ENCODE results near the gene CTSH.
A peak's percentile ranks its signal among the peaks of the same experiment; 100 is the strongest.

CTSH gene, protein sequence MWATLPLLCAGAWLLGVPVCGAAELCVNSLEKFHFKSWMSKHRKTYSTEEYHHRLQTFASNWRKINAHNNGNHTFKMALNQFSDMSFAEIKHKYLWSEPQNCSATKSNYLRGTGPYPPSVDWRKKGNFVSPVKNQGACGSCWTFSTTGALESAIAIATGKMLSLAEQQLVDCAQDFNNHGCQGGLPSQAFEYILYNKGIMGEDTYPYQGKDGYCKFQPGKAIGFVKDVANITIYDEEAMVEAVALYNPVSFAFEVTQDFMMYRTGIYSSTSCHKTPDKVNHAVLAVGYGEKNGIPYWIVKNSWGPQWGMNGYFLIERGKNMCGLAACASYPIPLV

DNA sequence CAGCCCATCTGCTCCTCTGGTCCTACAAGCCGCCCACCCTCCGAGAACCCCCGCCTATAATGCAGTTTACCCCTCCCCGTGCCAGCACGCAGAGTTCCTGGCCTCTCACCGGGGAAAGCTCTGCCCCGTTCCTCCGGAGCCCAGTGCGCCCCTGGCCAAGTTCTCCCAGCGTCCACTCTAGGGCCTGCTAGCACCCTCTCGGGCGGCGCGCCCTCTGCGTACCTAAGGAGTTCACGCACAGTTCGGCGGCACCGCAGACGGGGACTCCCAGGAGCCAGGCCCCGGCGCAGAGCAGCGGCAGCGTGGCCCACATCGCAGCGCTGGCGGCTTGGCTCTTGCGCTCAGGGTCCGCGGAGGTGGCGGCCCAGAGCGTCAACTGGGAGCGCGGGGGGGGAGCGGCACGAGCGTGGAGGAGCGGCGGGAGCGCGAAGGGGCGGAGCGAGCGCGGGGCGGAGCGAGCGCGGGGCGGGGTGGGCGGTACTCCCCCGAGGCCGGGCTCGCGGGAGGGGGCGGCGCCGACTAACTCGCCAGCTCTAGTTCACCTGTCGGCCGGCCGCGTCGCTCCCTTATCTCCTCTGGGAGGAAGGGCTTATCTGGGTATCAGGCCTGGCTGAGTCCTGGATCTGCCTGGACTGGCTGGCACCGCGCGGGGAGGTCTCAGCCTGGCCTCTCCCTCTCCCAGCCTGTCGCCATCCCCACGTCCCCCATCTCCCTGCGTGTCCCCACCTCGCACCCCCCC is at the start of gene CTSH:
Gene CTSH, minus strand, starts transcription at position 378 of the 739 bp plus-strand sequence. Its CDS starts 65 bp downstream, at position 313.
- peak; percentile 45 for DNase-seq

DNA sequence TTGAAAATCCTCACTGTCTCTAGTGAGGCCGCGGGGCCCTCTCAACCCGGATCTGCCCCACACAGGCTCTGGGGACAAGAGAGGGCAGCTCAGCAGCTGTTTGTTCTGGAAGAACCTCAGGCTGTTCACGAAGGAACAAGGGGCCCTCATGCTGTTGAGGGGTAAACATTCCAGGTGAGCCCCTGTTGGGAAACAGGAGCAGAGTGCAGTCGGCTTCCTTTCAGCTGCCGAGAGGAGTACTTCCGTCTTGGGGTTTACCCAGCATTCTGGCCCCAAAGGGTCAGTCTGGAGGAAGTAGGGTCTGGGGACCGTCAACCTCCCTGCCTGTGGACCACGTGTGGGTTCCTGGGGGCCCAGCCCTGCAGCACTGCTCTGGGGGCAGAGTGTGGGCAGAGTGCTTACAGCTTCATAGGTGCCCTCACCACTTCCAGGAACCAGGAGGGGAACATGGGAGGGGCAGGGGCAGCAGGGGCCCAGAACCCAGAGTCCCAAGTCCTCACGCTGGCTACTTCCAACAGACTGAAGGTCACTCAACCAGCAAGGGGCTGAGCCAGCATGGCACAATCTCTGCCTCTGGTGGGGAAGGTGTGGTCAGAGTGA is 49.2 kb upstream of the CTSH start:
- DNase-seq = no peak

DNA sequence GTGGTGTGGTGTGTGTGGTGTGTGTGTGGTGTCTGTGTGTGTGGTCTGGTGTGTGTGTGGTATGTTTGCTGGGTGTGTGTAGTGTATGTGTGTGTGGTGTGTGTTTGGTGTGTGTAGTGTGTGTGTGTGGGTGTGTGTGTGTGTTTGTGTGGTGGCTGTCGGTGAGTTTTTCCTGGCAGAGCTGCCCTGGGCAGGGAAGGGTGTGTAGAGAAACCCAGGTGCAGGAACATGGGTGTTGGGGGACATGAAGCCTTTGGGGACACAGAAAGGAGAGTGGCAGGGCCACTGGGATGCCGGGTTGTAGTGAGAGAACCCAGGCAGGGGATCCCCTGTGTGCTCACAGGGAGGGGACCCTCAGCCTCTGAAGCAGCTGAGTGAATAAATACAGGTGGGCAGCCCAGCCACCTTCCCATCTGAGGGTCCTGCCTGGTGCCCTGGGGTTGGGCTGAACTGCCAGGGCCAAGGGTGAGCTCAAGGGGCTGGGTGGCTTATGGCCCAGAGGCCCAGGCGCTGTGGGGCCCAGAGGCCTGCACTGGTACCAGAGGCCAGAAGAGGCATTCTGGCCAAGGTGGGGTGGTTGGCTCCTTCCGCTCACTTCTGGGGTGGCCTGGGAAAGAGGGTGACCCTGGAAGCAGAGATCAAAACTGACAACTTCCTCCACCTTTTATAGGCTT is 48.5 kb upstream of the CTSH start:
- no peak for DNase-seq

DNA sequence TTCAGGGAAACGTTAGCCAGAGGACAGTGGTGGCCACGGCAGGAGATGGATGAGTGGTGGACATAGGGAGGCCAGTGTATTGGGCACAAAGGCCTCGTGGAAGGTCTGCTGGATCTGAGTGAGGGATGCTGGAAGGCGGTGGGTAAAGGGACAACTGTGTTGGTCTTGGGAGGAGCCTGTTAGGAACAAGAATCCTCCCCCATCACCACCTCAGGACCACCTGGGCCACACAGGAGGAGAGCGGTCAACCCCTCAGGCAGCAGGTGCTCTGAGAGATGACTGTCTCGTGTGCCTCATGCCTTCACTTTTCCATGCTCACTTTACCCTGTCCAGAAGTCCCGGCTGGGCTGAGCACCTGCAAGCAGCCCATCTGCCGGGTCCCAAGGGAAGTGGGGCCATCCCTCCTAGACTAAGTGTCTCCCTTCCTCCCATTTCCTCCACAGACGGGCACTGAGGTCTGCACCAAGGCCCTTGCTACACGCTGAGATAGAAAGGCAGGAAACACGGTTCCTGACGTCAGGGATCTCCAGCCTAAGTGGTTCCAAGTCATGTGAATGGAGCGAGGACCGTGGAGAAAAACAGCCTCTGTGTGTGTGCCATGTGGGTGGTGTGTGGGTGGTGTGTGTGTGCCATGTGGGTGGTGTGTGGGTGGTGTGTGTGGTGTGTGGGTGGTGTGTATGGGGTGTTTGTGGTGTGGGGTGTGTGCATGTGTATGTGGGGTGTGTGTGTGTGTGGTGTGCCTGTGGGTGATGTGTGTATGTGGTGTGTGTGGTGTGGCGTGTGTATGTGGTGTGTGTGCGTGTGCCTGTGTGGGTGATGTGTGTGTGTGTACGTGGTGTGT is 47.8 kb upstream of the CTSH start:
- no peak for DNase-seq

DNA sequence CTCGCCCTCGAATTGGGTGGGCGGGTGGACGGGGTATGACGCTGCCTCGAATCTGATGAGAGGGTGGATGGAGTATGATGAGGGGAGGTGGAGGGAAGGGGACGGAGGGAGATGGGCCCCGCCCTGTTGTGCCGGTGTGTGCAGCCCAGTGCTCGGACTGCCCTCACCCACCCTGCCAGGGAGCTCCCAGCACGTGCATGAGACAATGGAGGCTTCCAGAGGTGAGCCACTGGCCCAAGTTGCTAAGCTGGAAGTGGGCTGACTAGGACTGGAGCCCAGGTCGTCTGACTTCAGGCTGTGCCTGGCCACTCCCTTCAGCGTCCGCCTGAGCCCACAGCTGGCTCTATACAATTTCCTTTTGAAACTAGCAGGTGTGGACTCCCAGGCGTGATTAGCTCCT is 47.0 kb upstream of the CTSH start:
- DNase-seq = no peak

DNA sequence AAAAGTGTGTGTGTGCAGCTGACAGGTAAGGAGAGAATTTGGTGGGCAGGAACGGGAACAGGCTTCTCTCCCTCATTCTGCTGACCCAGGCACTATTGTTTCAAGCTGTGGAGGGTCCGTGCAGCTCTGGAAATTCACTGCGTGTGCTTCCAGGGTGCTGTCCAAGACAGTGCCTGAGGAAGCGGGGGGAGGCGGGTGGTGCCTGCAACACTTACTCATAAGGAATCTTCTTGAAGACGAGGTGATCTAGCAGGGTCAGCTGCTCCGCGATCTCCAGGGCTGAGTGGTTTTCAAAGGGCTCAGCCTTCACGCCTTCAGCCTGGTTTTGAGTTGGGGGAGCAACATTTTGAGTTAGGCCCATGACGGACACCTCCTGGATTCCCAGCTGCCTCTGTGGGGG is 46.6 kb upstream of the CTSH start:
- no peak for DNase-seq

GRCh38 chr15:78990278-78990677 is 45.4 kb upstream of the CTSH start:
- DNase-seq = no peak

- no peak for DNase-seq
Observed at GRCh38 chr15:78989701-78990240, 44.9 kb upstream of the CTSH start.

DNA sequence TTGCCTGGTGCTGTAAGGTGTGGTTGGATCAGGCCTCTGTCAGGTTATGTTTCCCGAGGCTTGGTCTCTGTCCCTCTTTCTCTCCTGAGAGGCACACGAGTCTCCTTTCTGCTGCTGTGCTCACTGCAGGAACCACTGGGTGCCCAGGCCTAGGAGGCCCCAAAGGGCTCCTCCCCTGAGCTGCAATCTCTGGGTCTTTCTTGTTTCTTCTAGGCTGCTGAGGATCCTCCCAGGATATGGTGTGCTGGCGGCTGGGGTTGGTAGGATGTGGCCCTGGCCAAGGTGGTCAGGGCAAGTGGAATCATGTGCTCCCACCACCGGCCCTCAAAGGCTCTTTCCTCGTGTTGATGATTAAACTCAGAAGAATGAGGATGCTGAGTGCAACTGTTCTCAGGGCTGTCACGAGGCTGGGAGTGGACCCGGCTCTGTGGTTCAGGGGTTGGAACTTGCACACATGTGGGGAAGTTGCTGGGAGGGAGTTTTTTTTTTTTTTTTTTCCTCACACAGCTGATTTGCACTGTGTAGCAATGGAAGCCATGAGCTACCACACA is 43.6 kb upstream of the CTSH start:
- no peak for DNase-seq

DNA sequence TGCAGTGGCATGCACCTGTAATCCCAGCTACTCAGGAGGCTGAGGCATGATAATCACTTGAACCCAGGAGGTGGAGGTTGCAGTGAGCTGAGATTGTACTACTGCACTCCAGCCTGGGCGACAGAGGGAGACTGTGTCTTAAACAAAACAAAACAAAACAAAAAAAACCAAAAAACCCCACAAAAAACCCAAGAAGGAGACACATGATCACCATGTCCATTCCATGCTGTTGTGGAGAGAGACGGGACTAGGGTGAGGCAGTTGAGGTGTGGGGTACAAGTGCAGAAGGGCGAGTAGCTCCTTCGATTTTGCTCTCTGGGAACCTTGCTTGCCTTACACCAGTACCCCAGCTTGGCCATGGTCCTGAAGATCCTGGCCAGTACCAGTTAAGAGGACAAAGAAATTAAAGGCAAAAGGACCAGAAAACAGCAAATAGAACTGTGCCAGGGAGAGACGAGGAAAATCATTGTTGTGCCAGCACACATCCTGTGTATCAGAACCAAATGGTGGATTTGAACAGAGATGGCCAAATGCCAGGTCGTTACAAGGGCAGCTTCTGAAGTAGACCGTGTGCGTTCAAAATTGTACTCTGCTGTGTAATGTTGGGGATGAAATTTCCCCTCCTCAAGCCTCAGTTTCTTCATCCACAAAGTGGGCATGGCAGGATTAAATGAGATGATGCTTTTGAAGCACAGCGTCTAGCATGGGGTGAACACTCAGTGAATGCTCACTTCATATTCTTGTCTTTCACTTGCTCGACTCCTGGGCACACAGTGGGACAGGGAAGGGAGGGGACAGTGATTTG is 42.9 kb upstream of the CTSH start:
- no peak for DNase-seq

DNA sequence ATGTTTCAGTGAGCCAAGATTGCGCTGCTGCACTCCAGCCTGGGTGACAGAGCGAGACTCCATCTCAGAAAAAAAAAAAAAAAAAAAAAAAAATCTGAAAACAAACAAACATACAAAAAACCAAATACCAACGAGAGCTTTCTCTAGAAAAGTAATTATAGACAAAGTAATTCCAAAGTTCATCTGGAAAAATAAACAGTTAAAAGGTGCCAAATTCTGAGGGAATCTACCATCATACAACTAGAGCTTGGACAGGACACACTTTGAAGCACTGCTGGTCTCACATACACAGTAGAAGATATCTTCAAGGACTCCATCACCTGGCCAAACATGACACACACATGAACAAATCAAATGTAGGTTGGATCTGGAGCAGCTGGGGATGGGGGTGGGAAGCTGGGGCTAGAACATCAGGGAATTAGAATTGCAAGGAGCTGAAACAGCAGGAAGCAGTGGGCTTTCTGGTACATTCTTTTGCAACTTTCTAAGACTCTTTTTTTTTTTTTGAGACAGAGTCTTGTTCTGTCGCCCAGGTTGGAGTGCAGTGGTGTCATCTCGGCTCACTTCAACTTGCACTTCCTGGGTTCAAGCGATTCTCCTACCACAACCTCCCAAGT is 41.1 kb upstream of the CTSH start:
- no peak for DNase-seq

- DNase-seq = no peak
Observed at GRCh38 chr15:78984041-78984440, 39.2 kb upstream of the CTSH start.

DNA sequence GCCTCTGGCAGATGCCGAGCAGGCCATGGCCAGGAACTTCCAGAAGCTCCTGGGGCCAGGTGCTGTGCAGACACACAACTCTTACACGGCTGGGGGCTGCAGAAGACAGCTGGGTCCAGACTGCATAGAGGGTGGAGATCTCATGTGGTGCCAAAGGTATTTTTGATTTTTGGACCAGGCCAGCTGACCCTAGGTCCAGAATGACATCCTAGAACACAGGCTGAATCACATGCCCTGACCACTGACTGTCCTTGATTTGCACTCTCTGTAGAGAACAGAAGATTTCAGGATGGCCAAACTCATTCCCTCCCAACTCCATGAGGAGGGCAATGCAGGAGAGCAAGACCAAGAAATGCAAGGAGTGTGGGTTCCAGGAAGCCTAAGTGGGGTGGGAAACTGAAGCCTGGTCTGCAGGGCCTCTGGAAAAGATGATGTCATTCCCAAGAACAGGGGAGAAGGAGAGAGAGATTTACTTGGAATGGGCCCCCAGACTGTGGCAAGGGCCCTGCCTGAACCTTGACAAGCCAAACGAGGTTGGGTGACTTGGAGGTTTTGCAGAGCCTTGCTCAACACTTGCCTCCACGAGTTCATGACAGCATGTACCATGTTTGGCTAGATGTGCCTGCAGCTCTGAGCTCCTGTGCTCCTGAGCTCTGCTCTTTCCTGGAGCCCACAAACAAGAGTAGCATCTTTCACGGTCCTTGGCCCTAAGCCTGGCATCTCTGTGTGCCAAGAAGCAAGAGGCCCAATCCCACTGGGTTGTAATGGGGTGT is 38.5 kb upstream of the CTSH start:
- no peak for DNase-seq

- no peak for DNase-seq
Observed at GRCh38 chr15:78982736-78983135, 37.9 kb upstream of the CTSH start.

- no peak for DNase-seq
Observed at GRCh38 chr15:78981532-78982313, 36.9 kb upstream of the CTSH start.

DNA sequence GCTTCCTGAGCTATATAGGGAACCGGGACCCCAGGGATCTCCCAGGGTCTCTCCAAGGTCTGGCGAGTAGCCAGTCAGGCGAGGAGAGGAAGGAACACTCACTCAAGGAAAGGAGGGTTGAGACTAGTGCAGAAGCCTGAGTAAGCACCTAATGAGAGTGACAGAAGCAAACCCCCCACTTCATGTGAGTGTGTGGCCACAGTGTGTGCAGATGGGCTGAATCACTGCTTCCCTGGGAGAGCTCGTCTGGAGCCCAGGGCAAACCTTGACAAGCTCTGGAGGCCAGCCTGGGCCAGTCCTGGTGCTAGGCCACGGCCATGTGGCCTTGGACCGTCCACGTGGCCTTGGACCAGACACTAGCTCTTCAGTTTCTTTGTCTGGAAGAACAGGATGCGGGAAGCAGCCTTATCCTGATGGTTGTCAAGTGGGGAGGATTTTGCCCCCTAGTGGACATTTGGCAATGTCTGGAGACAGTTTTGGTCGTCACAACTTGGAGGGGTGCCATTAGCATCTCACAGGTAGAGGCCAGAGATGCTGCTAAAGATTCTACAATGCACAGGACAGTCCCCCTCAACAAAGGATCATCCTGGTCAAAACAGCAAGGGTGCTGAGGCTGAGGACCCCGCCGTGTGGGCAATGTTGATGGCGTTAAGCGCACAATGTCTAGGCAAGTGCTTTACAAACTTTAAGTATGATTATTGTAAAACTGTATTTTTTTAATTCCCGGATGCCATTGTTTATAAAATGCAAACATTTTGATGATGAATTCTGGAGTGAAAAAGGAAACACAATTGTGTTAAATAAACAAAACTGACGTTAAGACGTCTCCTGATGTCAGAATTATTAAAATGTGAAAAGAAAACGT is 34.8 kb upstream of the CTSH start:
- no peak for DNase-seq

- no peak for DNase-seq
Observed at GRCh38 chr15:78978601-78979179, 33.8 kb upstream of the CTSH start.

Measured in NCI-H2227 treated with DMSO at 0.1 percent for 48 hours (cell line).